Activated CD4-positive, alpha-beta T cell treated with anti-CD3 and anti-CD28 coated beads, Interleukin-2, amount 50 U/mL, for 48 hours (primary cell): ENCODE data around the gene RPAP2.
"Not testable (repeated sequence)": the region's sequence is repeated elsewhere in the genome, so short reads cannot be mapped to it uniquely, and the experiment has no call there.

ENCODE experiments used
- DNase-seq, 2 experiments: peaks; one replicate each; pipeline ENCODE4 v3.0.0-alpha.2; 2020

The RPAP2 gene

DNA sequence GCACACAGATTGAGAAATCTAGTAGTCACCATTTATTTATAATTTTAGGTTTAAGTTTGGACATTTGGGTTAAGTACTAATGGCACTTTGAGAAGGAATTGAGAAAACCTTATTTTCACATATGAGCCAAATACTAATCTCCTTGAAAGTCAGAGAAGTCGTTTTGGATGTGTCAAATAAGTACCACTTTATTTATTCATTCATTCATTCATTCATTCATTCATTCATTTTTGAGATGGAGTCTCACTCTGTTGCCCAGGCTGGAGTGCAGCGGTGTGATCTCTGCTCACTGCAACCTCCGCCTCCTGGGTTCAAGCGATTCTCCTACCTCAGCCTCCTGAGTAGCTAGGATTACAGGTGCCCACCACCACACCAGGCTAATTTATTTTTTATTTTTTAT, 79.1 kb downstream of the RPAP2 start:
- DNase-seq, result not testable (repeated sequence)

- DNase-seq, result no peak
Observed at GRCh38 chr1:92380867-92381266, 82.0 kb downstream of the RPAP2 start.

- DNase-seq, result not testable (repeated sequence)
Observed at GRCh38 chr1:92393966-92394365, 95.1 kb downstream of the RPAP2 start.

GRCh38 chr1:92398519-92398918, 99.7 kb downstream of the RPAP2 start:
- no peak for DNase-seq

DNA sequence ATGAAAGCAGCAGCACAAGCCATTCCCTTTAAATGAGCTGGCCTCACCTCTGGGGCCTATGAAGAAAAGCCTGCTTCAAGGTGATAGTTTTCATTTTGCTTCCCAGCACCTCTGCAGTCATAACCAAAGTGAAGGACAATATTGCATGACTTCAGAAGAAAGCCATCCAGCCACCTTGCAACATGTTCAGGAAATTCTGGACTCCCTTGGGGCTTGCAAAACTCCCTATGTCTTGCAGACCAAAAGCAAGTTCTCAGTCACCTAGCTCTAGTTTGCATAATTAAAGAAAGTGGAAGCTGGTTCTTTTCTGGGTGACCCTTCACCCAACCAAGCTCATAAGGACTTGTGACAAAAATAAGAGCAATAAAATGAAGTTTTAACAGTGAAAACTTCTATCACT, 100.2 kb downstream of the RPAP2 start:
- DNase-seq, result no peak

DNA sequence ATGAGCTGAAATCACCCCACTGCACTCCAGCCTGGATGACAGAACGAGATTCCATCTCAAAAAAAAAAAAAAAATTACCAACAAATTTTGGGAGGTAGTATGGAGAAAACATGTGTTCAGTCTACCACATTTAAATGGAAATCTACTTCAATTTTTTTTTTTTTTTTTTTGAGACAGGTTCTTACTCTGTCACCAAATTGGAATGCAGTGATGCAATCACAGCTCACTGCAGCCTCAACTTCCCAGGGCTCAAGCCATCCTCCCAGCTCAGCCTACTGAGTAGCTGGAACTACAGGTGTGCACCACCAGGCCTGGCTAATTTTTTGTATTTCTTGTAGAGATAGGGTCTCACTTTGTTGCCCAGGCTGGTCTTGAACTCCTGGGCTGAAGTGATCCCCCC, 105.8 kb downstream of the RPAP2 start:
- no peak for DNase-seq

DNA sequence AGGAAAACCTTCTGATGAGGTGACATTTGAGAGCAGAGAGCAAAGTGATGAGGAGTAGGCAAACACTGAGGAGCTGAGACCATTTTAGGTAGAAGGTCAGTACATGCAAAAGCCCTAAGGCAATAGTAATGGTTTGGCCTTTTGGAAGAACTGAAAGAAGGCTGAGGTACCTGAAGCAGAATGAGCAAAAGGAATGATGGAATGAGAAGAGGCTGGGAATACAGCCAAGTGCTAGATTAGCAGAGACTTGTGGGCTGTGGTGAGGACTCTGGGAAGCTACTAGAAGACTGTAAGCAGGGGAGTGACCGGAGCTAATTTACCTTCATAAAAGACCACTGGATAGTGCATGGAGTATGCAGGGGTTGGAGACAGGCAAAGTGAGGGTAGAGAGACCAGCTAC, 110.0 kb downstream of the RPAP2 start:
- no peak for DNase-seq

GRCh38 chr1:92409946-92410549, 111.2 kb downstream of the RPAP2 start:
- DNase-seq, result no peak

DNA sequence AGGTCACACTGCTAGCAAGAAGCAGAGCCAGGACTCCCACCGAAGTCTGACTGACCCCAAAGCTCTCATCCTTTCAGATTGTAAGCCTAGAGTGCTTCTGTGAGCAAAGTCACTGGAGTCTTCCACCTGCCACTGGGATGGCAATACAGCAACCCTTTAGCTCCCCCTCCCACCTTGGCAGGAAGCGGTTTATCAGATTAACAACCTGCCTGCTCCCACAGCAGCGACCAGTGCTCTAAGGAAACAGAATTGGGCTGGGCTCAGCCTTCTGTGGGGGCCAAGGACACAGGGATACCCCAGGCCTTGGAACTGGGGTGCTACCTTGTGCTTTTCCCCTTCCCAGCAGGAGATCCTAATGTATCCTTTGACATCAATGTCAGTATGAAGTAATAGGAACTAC, 111.8 kb downstream of the RPAP2 start:
- peak; percentile 25 to 33 for DNase-seq

GRCh38 chr1:92411511-92411910, 112.7 kb downstream of the RPAP2 start:
- DNase-seq, result no peak

DNA sequence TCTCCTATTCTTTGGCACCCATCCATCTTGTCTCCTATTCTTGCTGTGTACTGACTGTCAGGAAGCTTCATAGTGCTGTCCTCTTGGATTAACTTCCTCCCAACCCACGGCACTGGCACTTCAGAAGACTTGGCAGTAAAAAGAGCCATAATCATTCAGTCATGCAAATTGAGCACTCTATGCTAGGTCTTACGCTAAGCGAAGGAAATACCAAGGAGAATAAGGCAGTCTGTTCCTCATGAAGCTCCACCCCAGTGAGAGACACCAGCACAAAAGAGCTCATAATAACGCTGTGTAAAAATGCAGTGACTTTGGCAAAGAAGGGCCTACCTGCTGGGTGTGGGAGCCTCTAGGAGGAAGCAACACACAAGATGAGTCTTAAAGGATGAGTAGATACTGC, 120.8 kb downstream of the RPAP2 start:
- no peak for DNase-seq

DNA sequence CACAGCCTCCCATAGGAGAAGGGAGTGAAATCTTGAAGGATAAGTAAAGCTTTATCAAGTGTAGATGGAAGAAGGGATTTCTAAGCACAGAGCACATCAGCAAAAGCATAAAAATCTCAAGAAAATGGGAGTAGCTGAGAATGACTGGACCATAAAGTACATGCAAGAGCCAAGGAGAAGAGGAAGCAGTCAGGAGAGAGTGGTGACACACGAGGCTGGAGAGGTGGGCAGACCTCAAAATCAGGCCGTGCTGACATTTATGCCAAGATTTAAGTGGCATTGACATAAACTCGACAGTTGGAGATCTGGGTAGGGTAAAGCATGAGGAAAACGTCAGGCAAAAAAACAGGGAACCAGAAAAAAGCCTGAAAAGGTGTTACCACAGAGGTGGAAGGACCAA, 125.5 kb downstream of the RPAP2 start:
- no peak for DNase-seq

GRCh38 chr1:92425617-92426016, 126.8 kb downstream of the RPAP2 start:
- no peak for DNase-seq

- no peak for DNase-seq
Observed at GRCh38 chr1:92430030-92430429, 131.2 kb downstream of the RPAP2 start.

DNA sequence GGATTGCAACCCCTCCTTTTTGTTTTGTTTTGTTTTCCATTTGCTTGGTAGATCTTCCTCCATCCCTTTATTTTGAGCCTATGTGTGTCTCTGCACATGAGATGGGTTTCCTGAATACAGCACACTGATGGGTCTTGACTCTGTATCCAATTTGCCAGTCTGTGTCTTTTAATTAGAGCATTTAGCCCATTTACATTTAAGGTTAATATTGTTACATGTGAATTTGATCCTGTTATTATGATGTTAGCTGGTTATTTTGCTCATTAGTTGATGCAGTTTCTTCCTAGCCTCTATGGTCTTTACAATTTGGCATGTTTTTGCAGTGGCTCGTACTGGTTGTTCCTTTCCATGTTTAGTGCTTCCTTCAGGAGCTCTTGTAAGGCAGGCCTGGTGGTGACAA, 135.7 kb downstream of the RPAP2 start:
- not testable (repeated sequence) for DNase-seq

- DNase-seq, result no peak
Observed at GRCh38 chr1:92439291-92439690, 140.4 kb downstream of the RPAP2 start.

- no peak for DNase-seq
Observed at GRCh38 chr1:92441316-92441696, 142.4 kb downstream of the RPAP2 start.

DNA sequence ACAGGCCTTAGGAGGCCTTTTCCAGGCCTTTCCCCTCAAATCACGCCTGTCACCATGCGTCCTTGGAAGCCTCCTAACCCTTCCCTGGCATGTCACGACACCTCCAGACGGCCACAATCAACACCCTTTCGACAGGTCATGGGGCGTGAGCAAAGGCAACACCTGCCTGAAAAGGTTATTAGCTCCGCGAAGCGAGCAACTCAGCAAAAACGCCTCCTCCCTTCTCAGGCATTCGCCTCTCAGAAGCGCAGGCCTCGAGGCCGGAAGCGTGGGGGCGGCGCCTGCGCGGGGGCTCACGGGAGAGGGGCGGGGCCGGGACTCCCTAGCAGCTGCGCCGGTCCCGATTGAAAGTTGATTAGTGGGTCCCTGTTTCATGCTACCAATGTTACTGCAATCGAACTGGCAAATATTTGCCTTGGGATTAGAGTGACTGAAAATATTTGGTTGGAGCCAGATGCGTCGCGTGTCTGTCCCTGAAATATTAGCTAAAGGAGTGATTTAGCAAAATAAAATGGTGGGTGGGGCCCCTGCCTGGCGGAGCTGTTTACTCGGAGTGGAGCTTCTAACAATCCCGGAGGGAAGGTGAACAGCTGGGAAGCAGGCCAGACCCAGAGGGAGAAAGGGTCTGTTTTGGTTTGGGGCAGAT, 143.0 kb downstream of the RPAP2 start:
- DNase-seq, result no peak

- DNase-seq, result no peak
Observed at GRCh38 chr1:92442351-92442750, 143.5 kb downstream of the RPAP2 start.

- no peak for DNase-seq
Observed at GRCh38 chr1:92443893-92444292, 145.0 kb downstream of the RPAP2 start.

DNA sequence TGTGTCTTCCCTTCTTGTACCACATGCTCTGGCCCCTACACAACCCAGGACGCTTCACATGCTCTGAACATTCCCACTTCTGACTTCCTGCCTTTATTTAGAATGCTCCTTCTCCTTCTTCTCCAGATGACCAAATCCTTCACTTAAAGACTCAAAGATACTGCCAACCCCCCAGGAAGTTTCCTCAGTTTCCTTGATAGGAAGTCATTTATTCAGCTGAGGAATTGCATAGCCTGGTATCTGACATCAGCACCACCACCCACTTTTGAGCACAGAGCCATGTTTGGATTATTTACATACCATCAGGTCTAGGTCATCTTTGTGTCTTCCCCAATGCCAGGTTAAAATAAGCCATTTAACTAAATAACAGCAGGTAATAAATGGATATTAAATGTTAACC, 145.5 kb downstream of the RPAP2 start:
- no peak for DNase-seq

DNA sequence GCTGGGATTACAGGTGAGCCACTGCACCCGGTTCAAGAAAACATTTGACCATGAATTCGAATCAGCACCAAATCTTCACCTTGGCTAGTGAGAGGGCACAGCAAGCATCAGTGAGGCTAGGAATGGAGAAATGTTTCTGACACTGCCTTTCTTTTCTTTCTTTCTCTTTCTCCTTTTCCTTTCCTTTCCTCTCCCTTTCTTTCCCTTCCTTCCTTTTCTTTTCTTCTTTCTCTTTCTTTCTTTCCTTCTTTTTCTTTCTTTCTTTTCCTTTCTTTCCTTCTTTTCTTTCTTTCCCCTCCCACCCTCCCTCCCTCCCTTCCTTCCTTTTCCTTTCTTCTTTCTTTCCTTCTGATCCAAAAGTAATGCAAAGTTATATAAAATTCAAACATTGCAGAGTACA, 147.0 kb downstream of the RPAP2 start:
- DNase-seq, result no peak

- DNase-seq, result no peak
Observed at GRCh38 chr1:92446546-92446945, 147.7 kb downstream of the RPAP2 start.

DNA sequence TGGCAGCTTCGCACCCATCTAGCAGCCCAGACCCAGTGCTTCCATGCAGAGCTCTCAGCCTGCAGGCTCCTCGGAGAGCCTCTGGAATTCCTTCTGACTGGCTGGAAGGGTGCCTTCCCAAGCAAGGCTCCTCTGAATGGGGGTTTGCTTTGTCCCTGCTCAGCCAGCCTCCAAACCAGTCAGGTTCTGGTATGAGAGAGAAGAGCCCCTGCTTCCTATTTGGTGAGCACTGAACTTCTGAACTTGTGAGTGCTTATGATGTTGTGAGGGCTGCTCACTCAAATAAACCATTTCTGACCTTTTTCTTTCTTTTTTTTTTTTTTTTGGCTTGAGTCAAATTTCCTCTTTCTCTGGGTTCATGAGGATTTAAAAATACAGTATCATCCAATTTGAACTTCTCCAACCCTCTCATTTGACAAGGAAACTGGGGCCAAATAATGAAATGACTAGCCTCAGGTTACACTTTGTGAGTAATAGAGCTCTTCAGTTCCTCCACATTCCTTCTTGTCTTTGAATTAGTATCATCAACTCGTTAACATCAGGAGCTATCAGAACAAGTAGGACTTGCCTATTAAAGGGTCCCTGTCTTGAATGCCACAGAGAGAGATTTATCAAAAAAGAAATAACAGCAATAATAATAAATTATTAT, 148.3 kb downstream of the RPAP2 start:
- no peak for DNase-seq

- DNase-seq, result no peak
Observed at GRCh38 chr1:92447976-92448375, 149.1 kb downstream of the RPAP2 start.
